BLaER1 (cell line): ENCODE measurements around the gene CPNE2.
"Not testable (repeated sequence)": the region's sequence is repeated elsewhere in the genome, so short reads cannot be mapped to it uniquely, and the experiment has no call there.

Source experiments
- H3K27ac ChIP-seq: shearing (Covaris generic); formaldehyde crosslinking; 2 replicates; pipeline ENCODE4 v1.8.1; 2022
- H3K27me3 ChIP-seq: shearing (Covaris generic); formaldehyde crosslinking; 2 replicates; pipeline ENCODE4 v1.8.1; 2022
- H3K36me3 ChIP-seq: shearing (Covaris generic); formaldehyde crosslinking; 2 replicates; pipeline ENCODE4 v1.8.1; 2022
- H3K4me1 ChIP-seq: shearing (Covaris generic); formaldehyde crosslinking; 2 replicates; pipeline ENCODE4 v1.8.1; 2022
- H3K4me2 ChIP-seq: shearing (Covaris generic); formaldehyde crosslinking; 2 replicates; pipeline ENCODE4 v1.8.1; 2022
- H3K4me3 ChIP-seq: shearing (Covaris generic); formaldehyde crosslinking; 2 replicates; pipeline ENCODE4 v1.8.1; 2022
- H3K9ac ChIP-seq: shearing (Covaris generic); formaldehyde crosslinking; 2 replicates; pipeline ENCODE4 v1.8.1; 2022
- H3K9me3 ChIP-seq: shearing (Covaris generic); formaldehyde crosslinking; 2 replicates; pipeline ENCODE4 v1.8.1; 2022
- H4K20me1 ChIP-seq: shearing (Covaris generic); formaldehyde crosslinking; 2 replicates; pipeline ENCODE4 v1.8.1; 2022
- Cebpa-rat ChIP-seq: shearing (Covaris generic); IDR thresholded peaks from 2 replicates; pipeline ENCODE4 v1.8.1; 2022

The CPNE2 gene

GRCh38 chr16:57094911-57095310, 2.5 kb downstream of the CPNE2 start:
- Histone ChIP-seq H3K27me3 (no peaks in the 10 kb centered on the region), H3K4me1 (peaks cover 69% of the 10 kb centered on the region), H3K4me3 (no peak overlapping the region), H3K36me3 (peaks cover 7% of the 10 kb centered on the region; the same call in 1 of the 2 replicates), H3K4me2 (peak overlapping the region; percentile 97), H3K27ac (no peak overlapping the region), H4K20me1 (peaks cover 66% of the 10 kb centered on the region), H3K9ac (no peak overlapping the region), H3K9me3 (no peaks in the 10 kb centered on the region)
- TF ChIP-seq Cebpa-rat = no peak

- H3K9me3 ChIP-seq = no peaks in the 10 kb centered on the region
- TF ChIP-seq Cebpa-rat = no peak
- peaks cover 67% of the 10 kb centered on the region for H3K4me1 ChIP-seq
- H3K9ac ChIP-seq = no peak overlapping the region
- H3K4me2 ChIP-seq = peak overlapping the region; percentile 16; the same call in 1 of the 2 replicates
- peaks cover 15% of the 10 kb centered on the region; the same call in 1 of the 2 replicates for H3K36me3 ChIP-seq
- no peak overlapping the region for H3K4me3 ChIP-seq
- no peak overlapping the region for H3K27ac ChIP-seq
- H4K20me1 ChIP-seq = peaks cover 79% of the 10 kb centered on the region
- H3K27me3 ChIP-seq = no peaks in the 10 kb centered on the region
Observed at GRCh38 chr16:57096192-57096591, 3.8 kb downstream of the CPNE2 start.

GRCh38 chr16:57096793-57097192, 4.4 kb downstream of the CPNE2 start:
- H3K4me3 ChIP-seq = no peak overlapping the region
- no peaks in the 10 kb centered on the region for H3K9me3 ChIP-seq
- H3K27ac ChIP-seq = no peak overlapping the region
- H3K4me1 ChIP-seq = peaks cover 62% of the 10 kb centered on the region
- H3K27me3 ChIP-seq = no peaks in the 10 kb centered on the region
- H3K9ac ChIP-seq = no peak overlapping the region
- peaks cover 85% of the 10 kb centered on the region for H4K20me1 ChIP-seq
- no peak for TF ChIP-seq Cebpa-rat
- H3K4me2 ChIP-seq = peak overlapping the region; percentile 91; the same call in 1 of the 2 replicates
- H3K36me3 ChIP-seq = peaks cover 15% of the 10 kb centered on the region; the same call in 1 of the 2 replicates

- Histone ChIP-seq H3K4me3 (peak overlapping the region; percentile 14; the same call in 1 of the 2 replicates), H3K4me1 (peaks cover 56% of the 10 kb centered on the region)
Observed at GRCh38 chr16:57098188-57098841, 5.9 kb downstream of the CPNE2 start.

GRCh38 chr16:57099965-57100364, 7.6 kb downstream of the CPNE2 start:
- H3K27me3 ChIP-seq, H3K9me3 ChIP-seq, H3K4me2 ChIP-seq, H3K9ac ChIP-seq, H3K4me3 ChIP-seq, H3K27ac ChIP-seq: not testable (repeated sequence)
- Histone ChIP-seq H3K36me3 (peaks cover 15% of the 10 kb centered on the region; the same call in 1 of the 2 replicates), H4K20me1 (peaks cover 89% of the 10 kb centered on the region), H3K4me1 (peaks cover 49% of the 10 kb centered on the region)

More at GRCh38 chr16:57098188-57098841, 5.9 kb downstream of the CPNE2 start:
- Histone ChIP-seq H4K20me1 (peaks cover 91% of the 10 kb centered on the region), H3K9ac (peak overlapping the region; percentile 46), H3K9me3 (no peaks in the 10 kb centered on the region), H3K27me3 (no peaks in the 10 kb centered on the region), H3K4me2 (peak overlapping the region; percentile 91), H3K36me3 (peaks cover 15% of the 10 kb centered on the region; the same call in 1 of the 2 replicates), H3K27ac (peak overlapping the region; percentile 41; the same call in 1 of the 2 replicates)
- TF ChIP-seq Cebpa-rat = no peak

GRCh38 chr16:57100445-57100844, 8.1 kb downstream of the CPNE2 start:
- H3K4me3 ChIP-seq = no peak overlapping the region
- peaks cover 15% of the 10 kb centered on the region; the same call in 1 of the 2 replicates for H3K36me3 ChIP-seq
- no peak overlapping the region for H3K9ac ChIP-seq
- H3K4me1 ChIP-seq = peaks cover 47% of the 10 kb centered on the region
- TF ChIP-seq Cebpa-rat = no peak
- H3K9me3 ChIP-seq = no peaks in the 10 kb centered on the region
- peaks cover 89% of the 10 kb centered on the region for H4K20me1 ChIP-seq
- no peak overlapping the region for H3K4me2 ChIP-seq
- no peaks in the 10 kb centered on the region for H3K27me3 ChIP-seq
- H3K27ac ChIP-seq = no peak overlapping the region

GRCh38 chr16:57102888-57103851, 10.8 kb downstream of the CPNE2 start:
- Histone ChIP-seq H4K20me1 (peaks cover 87% of the 10 kb centered on the region), H3K4me1 (peaks cover 32% of the 10 kb centered on the region), H3K9ac (0 out of 2 replicates have a peak overlapping the region, but pooled peaks have one; percentile 15), H3K4me2 (no peak overlapping the region), H3K27ac (0 out of 2 replicates have a peak overlapping the region, but pooled peaks have one; percentile 20), H3K36me3 (0 out of 2 replicates have a peak, but pooled peaks cover 8% of the 10 kb centered on the region), H3K9me3 (no peaks in the 10 kb centered on the region), H3K4me3 (no peak overlapping the region), H3K27me3 (no peaks in the 10 kb centered on the region)
- TF ChIP-seq Cebpa-rat = no peak

- Histone ChIP-seq H4K20me1 (peaks cover 87% of the 10 kb centered on the region), H3K27me3 (no peaks in the 10 kb centered on the region), H3K4me2 (no peak overlapping the region; the same call in 1 of the 2 replicates), H3K9ac (no peak overlapping the region), H3K4me1 (peaks cover 21% of the 10 kb centered on the region; the same call in 1 of the 2 replicates), H3K9me3 (no peaks in the 10 kb centered on the region), H3K4me3 (no peak overlapping the region), H3K27ac (no peak overlapping the region; the same call in 1 of the 2 replicates), H3K36me3 (0 out of 2 replicates have a peak, but pooled peaks cover 13% of the 10 kb centered on the region)
- no peak for TF ChIP-seq Cebpa-rat
Observed at GRCh38 chr16:57104706-57105105, 12.3 kb downstream of the CPNE2 start.

- H3K9ac ChIP-seq = no peak overlapping the region
- no peaks in the 10 kb centered on the region for H3K27me3 ChIP-seq
- peaks cover 87% of the 10 kb centered on the region for H4K20me1 ChIP-seq
- H3K4me3 ChIP-seq = no peak overlapping the region
- H3K9me3 ChIP-seq = no peaks in the 10 kb centered on the region
- no peak for TF ChIP-seq Cebpa-rat
- peaks cover 21% of the 10 kb centered on the region; the same call in 1 of the 2 replicates for H3K4me1 ChIP-seq
- no peak overlapping the region; the same call in 1 of the 2 replicates for H3K27ac ChIP-seq
- no peak overlapping the region for H3K4me2 ChIP-seq
- 0 out of 2 replicates have a peak, but pooled peaks cover 14% of the 10 kb centered on the region for H3K36me3 ChIP-seq
Observed at GRCh38 chr16:57105184-57105583, 12.8 kb downstream of the CPNE2 start.
